Measurements from ENCODE around the gene CACNA1F. TPM values are rescaled to one million over a fixed set of nuclear protein-coding genes. Genes with fewer than 3 reads are reported as not detected.

CACNA1F gene
- total RNA-seq, 4 donors from 2014 or later: under 0.01 to 0.42 (median 0.06) TPM

DNA sequence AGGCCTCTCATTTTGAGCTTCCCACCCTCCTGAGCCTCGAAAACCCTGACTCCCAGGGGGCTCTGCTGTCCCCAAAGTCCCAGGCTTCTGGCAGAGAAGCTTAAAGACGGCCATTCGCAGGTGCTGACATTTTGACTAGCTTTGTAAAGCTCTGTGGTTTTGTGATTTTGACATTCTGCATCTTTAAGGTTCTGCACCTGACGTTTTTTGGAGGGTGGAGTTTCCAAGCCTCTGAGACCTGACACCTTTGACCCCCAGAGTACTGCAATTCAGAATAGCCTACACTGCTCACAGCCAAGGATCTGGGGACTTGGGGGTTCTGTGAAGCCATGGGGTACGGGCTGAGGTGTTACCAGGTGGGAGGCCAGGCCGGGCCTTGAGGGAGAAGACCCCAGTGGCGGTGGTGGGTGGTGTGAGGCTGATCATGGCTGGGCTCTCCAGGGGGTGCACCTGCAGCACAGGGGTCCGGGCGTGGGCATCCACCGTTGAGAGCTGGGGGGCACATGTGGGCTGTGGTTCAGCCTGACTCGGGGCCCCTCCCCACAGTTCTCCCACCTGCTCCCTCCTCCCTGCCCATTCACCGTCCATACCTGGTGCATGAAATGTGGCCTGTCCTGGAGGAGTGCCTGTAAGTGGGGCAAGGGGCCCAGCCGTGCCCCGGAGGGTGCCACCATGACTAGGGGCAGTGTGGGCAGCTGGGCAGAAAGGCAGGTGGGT, 24.1 kb upstream of the CACNA1F start:
- WGBS: 74% methylated on average over 8 of the region's 14 CpGs
- no peaks in the 10 kb centered on the region for H3K9me3 ChIP-seq
- no peaks in the 10 kb centered on the region for H3K36me3 ChIP-seq
- DNase-seq (ENCODE audit: extremely low spot score): no peak
- H3K27me3 ChIP-seq: no peaks in the 10 kb centered on the region
- intact Hi-C loops (cut with DNase I): no loop called here
- no peak overlapping the region for H3K4me3 ChIP-seq
- no peaks in the 10 kb centered on the region for H3K4me1 ChIP-seq
- TF ChIP-seq POLR2AphosphoS5 (IDR thresholded peaks at IDR 0.05) (no peak), EP300 (IDR thresholded peaks at IDR 0.05) (no peak), POLR2A (IDR thresholded peaks at IDR 0.05; ENCODE audit: low read depth) (no peak)
- no peak overlapping the region for H3K27ac ChIP-seq (replicated peaks in 1 of 4)

DNA sequence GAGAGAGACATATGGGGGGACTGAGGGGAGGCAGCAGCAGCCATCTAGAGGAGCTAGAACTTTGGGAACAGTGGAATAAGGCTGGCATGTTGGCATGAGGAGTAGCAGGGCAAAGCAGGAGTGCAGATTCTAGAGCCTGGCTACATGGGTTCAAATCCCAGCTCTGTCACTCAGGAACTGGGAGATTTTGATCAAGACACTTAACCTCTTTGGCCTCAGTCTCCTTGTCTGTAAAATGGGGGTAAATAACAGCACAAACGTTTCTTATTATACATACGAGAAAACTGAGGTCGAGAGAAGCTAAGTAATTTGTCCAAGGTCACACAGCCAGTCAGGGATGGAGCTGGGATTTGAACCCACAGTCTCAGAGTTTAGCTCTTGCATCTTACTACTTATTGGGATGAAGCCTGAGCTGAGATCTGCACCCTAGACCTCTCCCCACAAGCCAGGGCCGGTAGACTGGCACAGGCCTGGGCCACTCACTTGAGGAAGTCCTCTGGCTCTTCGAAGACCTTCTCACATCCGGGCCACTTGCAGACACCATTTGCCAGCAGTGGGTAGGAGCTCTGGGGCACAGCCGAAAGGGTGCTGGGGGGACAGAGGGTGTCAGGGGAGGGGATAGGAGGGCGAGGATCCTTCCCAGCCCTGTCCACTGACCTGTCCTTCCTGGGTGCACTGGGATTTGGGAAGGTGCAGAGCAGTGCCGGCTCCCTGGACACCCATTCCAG, 23.3 kb upstream of the CACNA1F start:
- Histone ChIP-seq H3K4me1 (no peaks in the 10 kb centered on the region), H3K9me3 (no peaks in the 10 kb centered on the region), H3K36me3 (no peaks in the 10 kb centered on the region), H3K27ac (replicated peaks in 1 of 4) (no peak overlapping the region), H3K27me3 (no peaks in the 10 kb centered on the region), H3K4me3 (no peak overlapping the region)
- WGBS: 73% methylated on average over 8 of the region's 9 CpGs
- intact Hi-C loops (cut with DNase I): no loop called here
- TF ChIP-seq, protein P1, sequence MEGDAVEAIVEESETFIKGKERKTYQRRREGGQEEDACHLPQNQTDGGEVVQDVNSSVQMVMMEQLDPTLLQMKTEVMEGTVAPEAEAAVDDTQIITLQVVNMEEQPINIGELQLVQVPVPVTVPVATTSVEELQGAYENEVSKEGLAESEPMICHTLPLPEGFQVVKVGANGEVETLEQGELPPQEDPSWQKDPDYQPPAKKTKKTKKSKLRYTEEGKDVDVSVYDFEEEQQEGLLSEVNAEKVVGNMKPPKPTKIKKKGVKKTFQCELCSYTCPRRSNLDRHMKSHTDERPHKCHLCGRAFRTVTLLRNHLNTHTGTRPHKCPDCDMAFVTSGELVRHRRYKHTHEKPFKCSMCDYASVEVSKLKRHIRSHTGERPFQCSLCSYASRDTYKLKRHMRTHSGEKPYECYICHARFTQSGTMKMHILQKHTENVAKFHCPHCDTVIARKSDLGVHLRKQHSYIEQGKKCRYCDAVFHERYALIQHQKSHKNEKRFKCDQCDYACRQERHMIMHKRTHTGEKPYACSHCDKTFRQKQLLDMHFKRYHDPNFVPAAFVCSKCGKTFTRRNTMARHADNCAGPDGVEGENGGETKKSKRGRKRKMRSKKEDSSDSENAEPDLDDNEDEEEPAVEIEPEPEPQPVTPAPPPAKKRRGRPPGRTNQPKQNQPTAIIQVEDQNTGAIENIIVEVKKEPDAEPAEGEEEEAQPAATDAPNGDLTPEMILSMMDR (IDR thresholded peaks at IDR 0.05): no peak
- TF ChIP-seq POLR2AphosphoS5 (IDR thresholded peaks at IDR 0.05) (no peak), POLR2A (IDR thresholded peaks at IDR 0.05; ENCODE audit: low read depth) (no peak), EP300 (IDR thresholded peaks at IDR 0.05) (no peak)
- no peak for DNase-seq (ENCODE audit: extremely low spot score)

DNA sequence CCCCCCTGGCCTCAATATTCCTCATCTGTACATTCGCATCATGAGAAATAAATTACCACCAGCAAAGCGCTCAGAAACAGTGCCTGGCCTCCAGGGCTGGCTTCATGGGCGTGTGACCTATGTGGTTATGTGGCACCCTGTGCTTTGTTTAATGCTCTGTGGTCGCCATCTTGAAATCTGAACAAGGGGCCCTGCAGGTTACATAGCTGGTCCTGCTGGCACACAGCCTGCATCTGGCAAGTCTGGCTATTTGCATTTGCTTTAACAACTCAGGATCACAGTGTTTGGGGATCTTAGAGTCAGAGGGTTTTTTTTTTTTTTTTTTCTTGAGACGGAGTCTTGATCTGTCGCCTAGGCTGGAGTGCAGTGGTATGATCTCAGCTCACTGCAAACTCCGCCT, 21.5 kb upstream of the CACNA1F start:
- DNase-seq (ENCODE audit: extremely low spot score): no peak
- WGBS: 93% methylated on average over 7 of the region's 7 CpGs
- no peaks in the 10 kb centered on the region for H3K4me1 ChIP-seq
- peaks cover 0 to 14% (median 4%) of the 10 kb centered on the region in 4 donors for H3K36me3 ChIP-seq
- H3K27ac ChIP-seq (replicated peaks in 1 of 4): no peak overlapping the region
- no peaks in the 10 kb centered on the region for H3K9me3 ChIP-seq
- intact Hi-C loops (cut with DNase I): no loop called here
- TF ChIP-seq POLR2A (IDR thresholded peaks at IDR 0.05; ENCODE audit: low read depth) (no peak), POLR2AphosphoS5 (IDR thresholded peaks at IDR 0.05) (no peak), EP300 (IDR thresholded peaks at IDR 0.05) (no peak)
- TF ChIP-seq, protein P1 (IDR thresholded peaks at IDR 0.05): no peak
- H3K4me3 ChIP-seq: no peak overlapping the region
- H3K27me3 ChIP-seq: no peaks in the 10 kb centered on the region

DNA sequence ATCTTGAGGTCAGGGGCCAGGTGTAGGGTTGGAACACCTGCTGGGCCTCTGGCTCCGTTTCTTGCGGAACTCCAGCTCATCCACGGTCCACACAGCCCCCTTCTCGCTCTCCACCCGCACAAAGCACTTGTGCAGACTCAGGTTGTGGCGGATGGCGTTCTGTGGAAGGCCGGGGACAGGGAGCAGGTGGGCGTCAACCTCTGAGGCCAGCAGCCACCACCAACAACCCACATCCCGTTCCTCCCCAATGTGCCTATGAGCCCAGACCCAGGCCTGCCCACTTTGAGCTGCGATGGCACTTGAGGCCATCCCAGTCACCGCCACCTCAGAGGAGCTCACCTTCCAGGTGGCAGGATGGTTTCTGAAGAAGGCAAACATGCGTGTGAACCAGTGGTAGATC, 18.2 kb upstream of the CACNA1F start:
- no peaks in the 10 kb centered on the region for H3K4me1 ChIP-seq
- TF ChIP-seq POLR2AphosphoS5 (IDR thresholded peaks at IDR 0.05): no peak
- TF ChIP-seq POLR2A (IDR thresholded peaks at IDR 0.05; ENCODE audit: low read depth): no peak
- TF ChIP-seq, protein P1 (IDR thresholded peaks at IDR 0.05): no peak
- no peaks in the 10 kb centered on the region for H3K9me3 ChIP-seq
- H3K36me3 ChIP-seq: peaks cover 0 to 47% (median 33%) of the 10 kb centered on the region in 4 donors
- DNase-seq (ENCODE audit: extremely low spot score): no peak
- intact Hi-C loops (cut with DNase I): no loop called here
- H3K27me3 ChIP-seq: no peaks in the 10 kb centered on the region
- no peak overlapping the region for H3K4me3 ChIP-seq
- no peak overlapping the region for H3K27ac ChIP-seq (replicated peaks in 1 of 4)
- WGBS: 76% methylated on average over 8 of the region's 13 CpGs

DNA sequence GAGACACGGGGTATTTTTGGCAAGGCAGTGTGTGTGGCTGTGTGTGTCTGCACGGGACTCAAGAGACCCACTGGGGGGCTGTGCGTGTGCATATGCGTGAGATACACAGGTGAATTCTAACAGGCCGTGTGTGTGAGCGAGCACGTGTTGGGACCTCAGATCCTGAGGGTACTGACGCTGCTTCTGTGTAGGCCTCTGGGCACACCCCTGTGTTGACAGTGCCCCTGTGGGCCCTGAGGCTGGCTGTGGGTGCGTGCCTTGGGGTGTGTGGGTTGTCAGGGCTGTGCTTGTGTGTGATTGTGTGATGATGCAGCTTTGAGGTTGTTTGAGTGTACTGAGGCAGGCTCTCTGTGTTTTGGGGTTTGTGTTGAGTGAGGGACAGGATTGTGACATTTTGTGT, 17.4 kb upstream of the CACNA1F start:
- Histone ChIP-seq H3K27me3 (no peaks in the 10 kb centered on the region), H3K36me3 (peaks cover 0 to 50% (median 35%) of the 10 kb centered on the region in 4 donors), H3K4me3 (no peak overlapping the region), H3K9me3 (no peaks in the 10 kb centered on the region), H3K4me1 (no peaks in the 10 kb centered on the region), H3K27ac (replicated peaks in 1 of 4) (no peak overlapping the region)
- TF ChIP-seq, protein P1 (IDR thresholded peaks at IDR 0.05): no peak
- TF ChIP-seq POLR2AphosphoS5 (IDR thresholded peaks at IDR 0.05) (no peak), EP300 (IDR thresholded peaks at IDR 0.05) (no peak), POLR2A (IDR thresholded peaks at IDR 0.05; ENCODE audit: low read depth) (no peak)
- WGBS: 85% methylated on average over 6 of the region's 9 CpGs
- intact Hi-C loops (cut with DNase I): no loop called here
- DNase-seq (ENCODE audit: extremely low spot score): no peak
